Glomerular endothelial cell (primary cell): ENCODE results near the gene RANBP10. TPM values are rescaled to one million over a fixed set of nuclear protein-coding genes. Genes with fewer than 3 reads are reported as not detected.

Experiments
- DNase-seq: peaks from one replicate; pipeline ENCODE4 v3.0.0-alpha.2; 2011; ENCODE audit warnings: low read depth, low spot score; ENCODE audit errors: extremely low read depth
- total RNA-seq: library from RNA; depleted of rRNA; stranded (reverse); fragments of >200 nt; gene quantifications from 2 replicates; pipeline ENCODE4 v1.2.3, GENCODE V29; 2015

Gene RANBP10
- total RNA-seq, 1 donor from 2014 or later, result 15.5 TPM

DNA sequence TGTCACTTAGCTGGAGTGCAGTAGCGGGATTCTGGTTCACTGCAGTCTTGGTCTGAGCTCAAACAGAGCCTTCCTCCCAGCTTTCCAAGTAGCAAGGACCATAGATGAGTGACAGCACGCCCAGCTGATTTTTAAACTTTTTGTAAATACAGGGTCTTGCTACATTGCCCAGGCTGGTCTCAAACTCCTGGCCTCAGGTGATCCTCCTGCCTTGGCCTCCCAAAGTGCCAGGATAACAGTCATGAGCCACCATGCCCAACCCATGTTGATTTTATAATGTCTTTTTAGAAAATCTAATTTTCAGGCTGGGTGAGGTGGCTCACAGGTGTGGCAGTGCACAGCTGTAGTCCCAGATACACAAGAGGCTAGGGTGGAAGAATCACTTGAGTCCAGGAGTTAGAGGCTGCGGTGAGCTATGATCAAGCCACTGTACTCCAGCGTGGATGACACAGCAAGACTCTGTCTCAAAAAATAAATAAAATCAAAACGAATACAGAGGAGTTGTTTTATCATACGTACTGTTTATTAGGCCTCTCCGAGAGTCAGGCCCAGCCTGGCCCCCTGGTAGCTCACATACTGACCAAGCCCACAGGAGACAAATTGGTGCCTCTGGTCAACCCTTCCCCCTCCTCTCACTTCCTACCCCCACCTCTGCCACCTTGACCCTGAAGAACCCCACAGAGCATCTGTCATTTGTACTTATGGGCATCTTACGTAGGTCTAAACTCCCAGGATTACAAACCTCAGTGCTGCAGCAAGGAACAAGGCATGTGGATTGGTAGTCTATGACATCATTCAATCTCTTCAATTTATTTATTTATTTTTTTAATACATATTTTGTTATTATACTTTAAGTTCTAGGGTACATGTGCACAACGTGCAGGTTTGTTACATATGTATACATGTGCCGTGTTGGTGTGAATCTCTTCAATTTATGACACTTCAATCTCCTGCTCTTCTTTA lies 126.1 kb downstream of the RANBP10 start:
- no peak for DNase-seq

DNA sequence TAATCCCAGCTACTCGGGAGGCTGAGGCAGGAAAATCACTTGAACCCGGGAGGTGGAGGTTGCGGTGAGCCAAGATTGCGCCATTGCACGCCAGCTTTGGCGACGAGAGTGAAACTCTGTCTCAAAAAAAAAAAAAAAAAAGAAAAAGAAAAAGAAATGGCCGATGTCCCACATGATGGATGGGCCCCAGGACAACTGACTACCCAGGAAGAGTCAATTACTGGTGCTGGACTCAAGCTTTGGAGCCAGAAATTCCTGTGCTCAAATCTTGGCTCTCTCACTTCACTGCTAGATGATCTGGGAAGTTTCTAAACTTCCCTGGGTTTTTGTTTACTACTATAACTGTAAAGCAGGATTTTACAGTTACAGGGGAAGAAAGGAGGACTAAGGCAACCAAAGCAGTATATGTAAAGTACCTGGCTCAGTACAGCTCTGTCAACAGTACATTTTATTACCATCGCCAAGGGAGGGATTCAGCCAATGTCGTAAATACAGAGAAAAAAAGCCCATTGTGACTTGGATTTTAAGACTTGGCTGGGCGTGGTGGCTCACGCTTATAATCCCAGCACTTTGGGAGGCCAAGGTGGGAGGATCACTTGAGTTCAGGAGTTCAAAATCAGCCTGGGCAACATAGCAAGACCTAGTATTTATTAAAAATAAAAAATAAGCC lies 127.9 kb downstream of the RANBP10 start:
- no peak for DNase-seq

GRCh38 chr16:67677712-67678111 lies 128.6 kb downstream of the RANBP10 start:
- DNase-seq, result no peak

- DNase-seq, result no peak
Measured at GRCh38 chr16:67676939-67677338, 129.4 kb downstream of the RANBP10 start.

DNA sequence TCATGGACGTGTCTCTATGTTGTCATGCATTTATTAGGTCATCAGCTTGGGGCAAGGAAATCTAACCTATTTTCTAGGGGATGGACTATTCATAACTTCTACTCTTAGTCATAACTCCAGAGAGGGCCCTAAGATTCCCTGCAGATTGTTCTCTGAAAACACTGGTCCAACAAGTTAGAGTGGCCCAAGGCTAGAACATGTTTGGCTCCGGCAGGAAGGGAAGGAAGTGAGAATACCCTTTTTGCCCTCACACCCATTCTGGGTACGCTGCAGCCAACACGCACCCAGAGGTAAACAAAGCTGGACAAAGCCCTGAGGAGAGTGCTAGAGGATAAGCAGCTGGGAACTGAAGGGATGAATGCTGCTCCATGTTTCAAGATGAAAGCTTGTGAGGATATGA lies 129.8 kb downstream of the RANBP10 start:
- no peak for DNase-seq

DNA sequence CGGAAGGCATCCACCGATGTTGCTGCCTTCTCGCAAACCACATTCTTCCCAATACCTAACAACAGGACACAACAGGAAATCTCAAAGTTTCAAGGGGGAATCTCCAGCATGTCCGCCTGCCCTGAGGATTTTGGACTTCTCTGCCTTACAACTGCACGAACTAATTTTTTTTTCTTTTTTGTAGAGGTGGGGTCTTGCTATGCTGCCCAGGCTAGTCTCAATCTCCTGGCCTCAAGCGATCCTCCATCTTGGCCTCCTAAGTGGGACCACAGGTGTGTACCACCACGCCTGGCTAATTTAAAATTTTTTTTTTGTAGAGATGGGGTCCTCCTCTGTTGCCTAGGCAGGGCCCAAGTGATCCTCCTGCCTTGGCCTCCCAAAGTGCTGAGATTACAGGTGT lies 130.4 kb downstream of the RANBP10 start:
- DNase-seq, result no peak

GRCh38 chr16:67675579-67675935 lies 130.8 kb downstream of the RANBP10 start:
- DNase-seq, result no peak

DNA sequence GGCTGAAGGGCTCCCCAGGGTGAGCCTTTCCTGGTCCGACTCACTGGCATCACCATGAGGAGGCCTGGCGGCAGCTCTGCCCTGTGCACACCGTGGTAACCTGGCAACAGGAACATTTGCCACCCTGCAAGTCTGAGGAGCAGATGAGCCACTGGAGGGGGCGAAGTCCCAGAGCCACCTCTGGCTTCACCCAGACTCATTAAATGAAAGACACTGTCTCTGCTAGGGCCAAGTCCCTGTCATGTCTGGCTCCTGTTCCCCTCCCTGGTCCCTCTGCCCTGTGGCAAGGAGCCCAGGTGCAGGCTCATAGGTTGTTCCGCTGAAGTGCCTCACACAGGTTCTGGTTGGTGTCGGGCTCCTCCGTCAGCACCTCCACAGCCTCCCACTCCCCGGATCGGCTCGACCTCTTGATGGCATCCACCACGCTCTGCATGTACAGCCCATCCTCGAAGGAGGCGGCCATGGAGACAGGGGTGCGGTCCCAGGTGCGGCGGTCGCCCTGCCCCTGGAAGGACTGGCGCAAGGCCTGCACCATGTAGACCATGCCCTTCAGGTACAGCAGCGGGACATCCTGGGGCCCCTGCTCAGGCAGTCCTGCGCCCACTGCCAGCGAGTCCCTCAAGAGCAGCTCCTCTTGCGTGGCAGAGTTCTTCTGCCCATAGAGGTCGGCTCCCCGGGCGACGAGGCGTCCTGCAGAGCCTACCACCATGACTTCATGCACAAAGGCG lies 131.3 kb downstream of the RANBP10 start:
- DNase-seq, result no peak

DNA sequence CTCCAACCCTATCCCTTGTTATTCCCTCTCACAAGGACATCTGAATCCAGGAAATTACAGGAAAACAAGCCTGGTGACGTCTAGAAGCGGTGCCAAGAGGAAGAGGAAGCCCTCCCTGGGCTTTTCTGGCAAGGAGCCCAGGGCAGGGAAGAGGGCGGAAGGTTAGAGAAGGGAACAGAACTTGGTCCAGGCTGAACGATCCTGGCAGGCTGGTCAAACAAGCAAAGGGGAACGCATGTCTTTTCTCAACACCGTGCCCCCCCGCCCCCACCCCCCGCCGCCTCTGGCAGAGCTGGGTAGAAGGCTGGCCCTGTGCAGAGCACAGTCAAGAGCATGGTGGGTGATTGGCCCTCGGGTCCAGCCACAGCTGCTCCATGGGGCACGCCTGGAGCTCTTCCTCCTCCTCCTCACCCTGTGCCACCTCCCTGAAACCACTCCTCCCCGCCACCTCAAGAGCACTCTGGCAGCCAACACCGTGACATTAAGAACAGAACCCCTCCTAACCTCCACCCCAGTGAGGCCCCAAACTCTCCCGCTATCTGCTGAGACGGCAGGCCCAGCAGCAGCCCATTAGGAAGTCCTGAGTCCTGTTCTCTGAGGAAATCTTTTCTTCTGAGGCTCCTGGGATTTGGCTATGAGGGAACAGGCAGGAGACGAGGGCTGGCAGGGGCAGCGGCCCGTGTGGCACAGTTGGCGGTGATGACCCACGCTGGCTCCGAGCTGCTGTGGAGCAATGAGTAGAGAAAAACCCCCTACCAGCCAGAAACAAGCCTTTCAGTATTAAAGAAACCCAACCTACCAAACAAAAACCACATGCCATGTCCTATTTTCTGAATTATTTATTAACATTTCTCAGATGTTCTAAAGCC lies 132.4 kb downstream of the RANBP10 start:
- peak; percentile 85 for DNase-seq

Other genes with a start within 250 kb of the RANBP10 start
- gene CTCF, start 244.0 kb downstream of the RANBP10 start, total RNA-seq, result 27.7 and 34.2 TPM in 2 replicates
- 0.63 and 3.3 TPM in 2 replicates for gene CARMIL2, start 161.4 kb downstream of the RANBP10 start, total RNA-seq
- 23.3 and 24.1 TPM in 2 replicates for gene ACD, start 146.3 kb downstream of the RANBP10 start, total RNA-seq
- 0.82 and 1.9 TPM in 2 replicates for gene PARD6A, start 145.6 kb downstream of the RANBP10 start, total RNA-seq
- gene ENKD1, start 139.8 kb downstream of the RANBP10 start, total RNA-seq, result 20.5 and 25.9 TPM in 2 replicates
- gene C16orf86, start 139.7 kb downstream of the RANBP10 start, total RNA-seq, result 3.9 and 4.9 TPM in 2 replicates
- gene GFOD2, start 87.2 kb downstream of the RANBP10 start, total RNA-seq, result 31.5 and 35.7 TPM in 2 replicates
- gene TSNAXIP1, start 329 bp upstream of the RANBP10 start, total RNA-seq, result 0.39 and 0.88 TPM in 2 replicates
- 30.8 and 36.8 TPM in 2 replicates for gene THAP11, start 35.8 kb upstream of the RANBP10 start, total RNA-seq
- gene NUTF2, start 40.4 kb upstream of the RANBP10 start, total RNA-seq, result 253 and 269 TPM in 2 replicates
- gene CENPT, start 41.1 kb upstream of the RANBP10 start, total RNA-seq, result 46.0 and 48.5 TPM in 2 replicates
- gene EDC4, start 66.5 kb upstream of the RANBP10 start, total RNA-seq, result 73.3 and 75.7 TPM in 2 replicates
- gene NRN1L, start 78.3 kb upstream of the RANBP10 start, total RNA-seq, result 0.76 and 1.3 TPM in 2 replicates
- gene PSKH1, start 86.7 kb upstream of the RANBP10 start, total RNA-seq, result 22.4 and 36.7 TPM in 2 replicates
- gene CTRL, start 125.3 kb upstream of the RANBP10 start, total RNA-seq, result 0.12 and 0.34 TPM in 2 replicates
- gene PSMB10, start 130.3 kb upstream of the RANBP10 start, total RNA-seq, result 70.6 and 77.1 TPM in 2 replicates
- 8.0 and 20.0 TPM in 2 replicates for gene LCAT, start 137.6 kb upstream of the RANBP10 start, total RNA-seq
- gene SLC12A4, start 162.1 kb upstream of the RANBP10 start, total RNA-seq, result 44.6 and 99.8 TPM in 2 replicates
- not detected in 2 replicates for gene DPEP3, start 173.9 kb upstream of the RANBP10 start, total RNA-seq
- 0.23 TPM in 1 of 2 replicates, not detected in the other for gene DPEP2, start 192.9 kb upstream of the RANBP10 start, total RNA-seq
- not detected in 2 replicates for gene DPEP2NB, start 209.4 kb upstream of the RANBP10 start, total RNA-seq
- gene DDX28, start 216.7 kb upstream of the RANBP10 start, total RNA-seq, result 5.3 and 7.5 TPM in 2 replicates
- 10.9 and 12.4 TPM in 2 replicates for gene DUS2, start 216.7 kb upstream of the RANBP10 start, total RNA-seq